ENCODE measurements around the gene C20orf202. TPM values are rescaled to one million over a fixed set of nuclear protein-coding genes. Genes with fewer than 3 reads are reported as not detected.
"Not testable (repeated sequence)": the region's sequence is repeated elsewhere in the genome, so short reads cannot be mapped to it uniquely, and the experiment has no call there.

Gene C20orf202
- polyA plus RNA-seq, 3 donors: 0.37 to 0.58 (median 0.49) TPM

GRCh38 chr20:1207293-1207878 is 4.1 kb downstream of the C20orf202 start:
- DNase-seq (ENCODE audit: low read depth in 3 of 3, low spot score in 2 of 3): no peak

DNA sequence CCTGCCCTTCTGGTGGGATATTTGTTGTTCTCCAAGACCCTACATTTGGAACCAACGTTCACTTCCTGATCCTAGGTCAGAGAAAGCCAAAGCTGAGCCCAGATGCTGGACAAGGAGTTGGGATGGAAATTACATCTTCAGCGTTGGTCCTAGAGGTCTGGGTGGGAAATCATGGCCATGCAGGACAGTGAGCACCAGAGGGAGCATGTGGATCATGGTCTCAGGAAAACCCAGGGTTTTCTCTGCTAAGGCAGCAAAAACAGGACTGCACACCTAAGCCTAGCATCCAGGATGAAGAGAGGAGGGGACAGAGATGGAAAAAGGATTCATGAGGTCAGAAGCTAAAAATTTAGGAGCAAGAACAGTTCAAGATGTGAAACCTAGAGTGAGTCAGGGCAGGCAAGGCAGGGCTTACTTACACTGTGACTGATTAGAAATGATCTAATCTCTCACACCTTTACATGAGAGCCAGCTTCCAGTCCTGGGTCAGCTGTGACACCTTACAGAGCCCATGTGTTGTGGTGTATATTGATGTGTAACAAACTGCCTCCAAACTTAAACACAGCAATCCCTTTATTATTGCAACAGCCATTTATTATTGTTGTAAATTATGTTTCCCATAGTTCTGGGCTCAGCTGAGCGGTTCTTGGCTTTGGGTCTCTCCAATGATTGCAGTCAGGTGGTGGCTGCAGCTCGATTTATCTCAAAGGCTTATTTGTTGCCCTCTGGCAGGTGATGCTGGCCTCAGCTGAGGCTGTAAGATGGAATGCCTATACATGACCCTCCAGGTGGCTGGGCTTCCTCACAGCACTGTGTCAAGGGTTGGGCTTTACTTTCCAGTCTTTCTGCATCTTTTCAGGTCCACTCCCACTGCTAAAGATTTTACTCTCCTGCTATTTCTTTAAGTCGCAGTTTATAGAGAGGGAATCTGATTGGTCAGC is 6.5 kb downstream of the C20orf202 start:
- no peak for DNase-seq (ENCODE audit: low read depth in 3 of 3, low spot score in 2 of 3)

- DNase-seq (ENCODE audit: low read depth in 3 of 3, low spot score in 2 of 3): no peak
Observed at GRCh38 chr20:1210501-1210900, 7.2 kb downstream of the C20orf202 start.

DNA sequence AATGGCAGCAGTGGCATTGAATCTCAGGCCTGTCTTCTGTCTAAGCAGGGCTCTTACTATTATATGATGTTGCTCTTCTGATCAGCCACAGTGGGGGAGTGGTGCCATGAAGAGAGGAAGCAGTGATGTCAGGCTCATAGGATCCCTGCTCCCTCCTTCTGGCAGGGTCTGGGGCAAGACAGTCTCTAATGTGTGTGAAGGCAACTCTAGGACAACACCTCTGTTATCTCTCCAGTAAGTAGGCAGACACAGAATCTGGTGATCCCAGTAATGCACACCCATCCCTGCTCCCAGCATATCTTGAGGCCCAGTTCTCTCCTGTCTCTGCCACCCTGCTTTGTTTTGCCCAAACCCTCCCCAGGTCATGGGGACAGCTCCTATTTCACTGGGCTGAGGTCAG is 8.8 kb downstream of the C20orf202 start:
- DNase-seq (ENCODE audit: low read depth in 3 of 3, low spot score in 2 of 3): no peak

DNA sequence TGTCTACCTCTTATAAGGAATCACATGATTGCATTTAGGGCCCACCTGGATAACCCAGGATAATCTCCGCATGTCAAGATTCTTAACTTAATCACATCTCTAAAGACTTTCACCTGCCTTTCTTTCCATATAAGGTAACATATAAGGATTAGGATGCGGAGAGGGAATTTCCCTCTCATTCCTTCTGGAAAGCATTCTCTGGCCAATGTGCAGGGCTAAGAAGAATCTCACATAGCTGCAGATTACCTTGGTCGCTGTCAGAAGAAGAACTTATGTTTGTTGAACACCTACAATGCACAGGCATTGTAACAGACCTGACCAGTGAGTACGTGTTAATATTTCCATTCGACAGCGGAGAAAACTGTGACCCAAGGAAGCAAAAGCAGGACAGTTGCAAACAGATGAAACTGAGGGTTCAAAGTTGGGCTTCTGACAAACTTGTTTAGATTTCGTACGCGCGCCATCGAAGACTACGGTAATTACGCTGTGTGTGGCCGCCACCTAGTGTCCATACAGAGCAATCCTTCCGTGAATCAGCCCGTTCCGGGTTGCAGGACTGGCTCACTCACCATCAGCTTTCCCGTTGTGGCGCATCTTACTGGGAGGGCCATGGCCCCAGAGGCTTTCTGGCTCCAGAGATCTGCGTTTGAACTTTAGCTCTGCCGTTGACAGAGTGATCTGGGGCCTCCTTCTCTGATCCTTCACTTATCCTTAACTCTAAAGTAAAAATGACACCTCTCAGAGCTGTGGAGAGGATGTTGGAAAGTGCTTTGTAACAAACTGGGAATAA is 9.5 kb downstream of the C20orf202 start:
- no peak for DNase-seq (ENCODE audit: low read depth in 3 of 3, low spot score in 2 of 3)

- DNase-seq (ENCODE audit: low read depth in 3 of 3, low spot score in 2 of 3): no peak
Observed at GRCh38 chr20:1214838-1215261, 11.6 kb downstream of the C20orf202 start.

DNA sequence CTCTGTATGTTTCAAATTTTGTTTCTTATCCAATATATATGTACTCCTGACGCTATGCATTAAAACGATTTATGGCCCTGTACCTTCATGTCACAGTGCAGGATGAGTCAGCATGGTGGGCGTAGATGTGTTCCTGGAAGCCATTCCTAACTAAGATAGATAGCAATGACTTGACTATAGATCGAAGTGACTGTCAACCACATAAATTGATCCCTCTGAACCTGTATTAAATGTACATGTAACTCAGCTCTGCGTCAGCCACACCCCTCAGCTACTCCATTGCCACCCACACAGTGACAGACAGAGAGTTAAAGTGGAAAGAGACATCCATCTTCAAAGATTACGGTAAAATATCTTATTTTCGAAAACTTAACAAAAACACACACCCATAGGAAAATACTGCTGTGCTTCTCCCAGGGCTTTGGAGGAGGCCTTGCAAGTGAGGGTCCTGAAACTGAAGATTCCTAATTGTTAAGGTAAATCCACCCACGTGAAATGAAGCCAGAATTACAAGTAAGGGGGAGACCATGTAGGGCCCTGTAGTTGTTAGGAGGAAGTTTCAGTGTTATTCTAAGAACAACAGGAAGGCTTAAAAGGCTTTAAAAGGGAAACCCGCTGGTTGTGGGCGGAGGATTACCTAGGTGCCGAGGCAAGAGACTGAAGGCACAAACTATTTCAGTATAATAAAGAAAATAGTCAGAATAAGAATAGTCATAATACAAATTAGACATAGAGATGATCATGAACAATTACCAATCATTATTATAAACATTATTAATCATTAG is 12.3 kb downstream of the C20orf202 start:
- DNase-seq (ENCODE audit: low read depth in 3 of 3, low spot score in 2 of 3): no peak

- DNase-seq (ENCODE audit: low read depth in 3 of 3, low spot score in 2 of 3): not testable (repeated sequence)
Observed at GRCh38 chr20:1216527-1217427, 13.5 kb downstream of the C20orf202 start.

DNA sequence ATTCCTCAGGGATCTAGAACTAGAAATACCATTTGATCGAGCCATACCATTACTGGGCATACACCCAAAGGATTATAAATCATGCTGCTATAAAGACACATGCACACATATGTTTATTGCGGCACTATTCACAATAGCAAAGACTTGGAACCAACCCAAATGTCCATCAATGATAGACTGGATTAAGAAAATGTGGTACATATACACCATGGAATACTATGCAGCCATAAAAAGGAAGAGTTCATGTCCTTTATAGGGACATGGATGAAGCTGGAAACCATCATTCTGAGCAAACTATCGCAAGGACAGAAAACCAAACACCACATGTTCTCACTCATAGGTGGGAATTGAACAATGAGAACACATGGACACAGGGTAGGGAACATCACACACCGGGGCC is 19.5 kb downstream of the C20orf202 start:
- DNase-seq (ENCODE audit: low read depth in 3 of 3, low spot score in 2 of 3): not testable (repeated sequence)

- DNase-seq (ENCODE audit: low read depth in 3 of 3, low spot score in 2 of 3): no peak
Observed at GRCh38 chr20:1224205-1224890, 21.1 kb downstream of the C20orf202 start.

- no peak for DNase-seq (ENCODE audit: low read depth in 3 of 3, low spot score in 2 of 3)
Observed at GRCh38 chr20:1225263-1225782, 22.1 kb downstream of the C20orf202 start.

GRCh38 chr20:1225783-1226654 is 22.8 kb downstream of the C20orf202 start, which contains the start of gene RAD21L1:
Gene RAD21L1, plus strand, starts transcription at chr20:1226044. Its CDS starts 2,410 bp downstream, at chr20:1228454.
- DNase-seq (ENCODE audit: low read depth in 3 of 3, low spot score in 2 of 3): no peak

DNA sequence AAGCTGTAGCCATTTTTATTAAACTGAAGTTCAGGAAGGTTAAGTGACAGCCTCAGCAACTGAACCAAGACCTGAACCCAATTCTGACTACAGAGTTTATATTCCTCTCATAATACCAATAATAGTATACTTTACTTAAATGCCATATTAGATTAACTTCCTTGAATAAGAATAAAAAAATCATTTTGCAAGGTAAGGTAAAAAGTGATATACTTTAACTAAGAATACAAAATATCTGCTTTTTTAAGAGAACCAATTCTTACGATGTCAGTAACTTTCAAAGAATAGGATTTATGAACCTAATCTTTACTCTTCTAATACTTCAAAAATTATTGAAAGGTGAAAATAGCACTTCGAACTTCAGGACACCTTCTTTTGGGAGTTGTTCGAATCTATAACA is 26.3 kb downstream of the C20orf202 start:
- DNase-seq (ENCODE audit: low read depth in 3 of 3, low spot score in 2 of 3): no peak

DNA sequence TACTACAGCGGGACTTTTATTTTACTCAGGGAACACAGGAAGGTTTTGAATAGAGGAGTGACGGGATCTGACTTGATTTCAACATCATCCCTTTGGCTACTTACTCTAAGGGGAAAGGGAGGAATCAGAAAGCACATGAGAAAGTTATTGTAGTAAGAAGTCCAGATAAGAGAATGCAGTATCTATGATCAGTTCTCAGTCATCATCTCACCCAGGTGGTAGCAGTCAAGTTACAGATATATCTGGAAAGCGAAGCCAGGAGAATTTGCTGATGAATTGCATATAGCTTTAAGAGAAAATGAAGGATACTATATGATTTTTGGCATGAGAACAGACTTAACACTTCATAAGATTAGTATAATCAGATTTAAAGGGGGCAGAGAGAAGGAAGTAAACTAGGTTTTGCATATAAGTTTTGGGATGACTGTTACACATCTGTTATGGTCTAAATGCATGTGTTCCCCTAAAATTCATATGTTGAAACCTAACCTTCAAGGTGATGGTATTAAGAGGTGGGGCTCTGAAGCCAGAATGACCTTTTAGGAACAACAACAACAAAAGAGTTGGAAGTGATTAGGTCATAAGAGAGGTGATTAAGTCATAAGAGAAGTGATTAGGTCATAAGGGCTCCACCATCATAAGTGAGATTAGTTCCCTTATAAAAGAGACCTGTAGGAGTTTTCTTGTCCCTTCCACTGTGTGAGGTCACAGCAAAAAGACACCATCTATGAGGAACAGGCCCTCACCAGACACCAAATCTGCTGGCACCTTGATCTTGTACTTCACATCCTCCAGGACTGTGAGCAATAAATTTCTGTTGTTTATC is 29.2 kb downstream of the C20orf202 start:
- no peak for DNase-seq (ENCODE audit: low read depth in 3 of 3, low spot score in 2 of 3)

GRCh38 chr20:1240549-1240948 is 37.3 kb downstream of the C20orf202 start:
- DNase-seq (ENCODE audit: low read depth in 3 of 3, low spot score in 2 of 3): no peak

- no peak for DNase-seq (ENCODE audit: low read depth in 3 of 3, low spot score in 2 of 3)
Observed at GRCh38 chr20:1241456-1241855, 38.2 kb downstream of the C20orf202 start.

DNA sequence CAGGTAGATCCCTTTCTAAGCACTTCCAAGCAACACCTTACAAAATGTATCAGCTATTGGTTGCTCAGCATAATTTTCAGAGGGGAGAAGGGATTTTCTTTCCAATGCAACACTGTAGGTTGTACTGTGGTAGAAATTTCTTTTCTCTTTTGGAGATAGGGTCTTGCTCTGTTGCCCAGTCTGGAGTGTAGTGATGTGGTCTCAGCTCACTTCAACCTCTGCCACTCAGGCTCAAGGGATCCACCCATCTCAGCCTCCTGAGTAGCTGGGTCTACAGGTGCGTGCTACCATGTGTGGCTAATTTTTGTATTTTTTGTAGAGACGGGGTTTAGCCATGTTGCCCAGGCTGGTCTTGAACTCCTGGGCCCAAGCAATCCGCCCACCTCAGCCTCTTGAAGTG is 38.8 kb downstream of the C20orf202 start:
- no peak for DNase-seq (ENCODE audit: low read depth in 3 of 3, low spot score in 2 of 3)

Measured in right renal cortex interstitium (tissue), 3 donors.